ENCODE data around the gene TSHZ1.
"Not testable (repeated sequence)": the region's sequence is repeated elsewhere in the genome, so short reads cannot be mapped to it uniquely, and the experiment has no call there.

TSHZ1 gene

DNA sequence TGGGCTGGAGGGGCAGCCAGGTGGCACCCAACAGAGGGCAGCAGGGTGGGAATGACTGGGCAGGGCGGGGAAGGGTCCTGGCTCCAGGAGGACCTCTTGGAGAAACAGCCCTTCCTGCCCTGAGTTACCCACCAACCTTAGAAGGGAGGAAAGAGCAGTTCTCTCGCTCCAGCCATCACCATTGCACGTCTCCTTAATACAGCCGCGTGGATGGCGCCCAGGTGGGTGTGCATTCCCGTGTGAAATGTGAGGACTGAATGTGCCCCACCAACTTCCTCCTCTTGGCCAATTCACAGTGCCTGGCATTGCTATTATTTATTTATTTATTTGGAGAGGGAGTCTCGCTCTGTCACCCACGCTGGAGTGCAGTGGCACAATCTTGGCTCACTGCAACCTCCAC lies 109.9 kb downstream of the TSHZ1 start:
- no peak for DNase-seq

DNA sequence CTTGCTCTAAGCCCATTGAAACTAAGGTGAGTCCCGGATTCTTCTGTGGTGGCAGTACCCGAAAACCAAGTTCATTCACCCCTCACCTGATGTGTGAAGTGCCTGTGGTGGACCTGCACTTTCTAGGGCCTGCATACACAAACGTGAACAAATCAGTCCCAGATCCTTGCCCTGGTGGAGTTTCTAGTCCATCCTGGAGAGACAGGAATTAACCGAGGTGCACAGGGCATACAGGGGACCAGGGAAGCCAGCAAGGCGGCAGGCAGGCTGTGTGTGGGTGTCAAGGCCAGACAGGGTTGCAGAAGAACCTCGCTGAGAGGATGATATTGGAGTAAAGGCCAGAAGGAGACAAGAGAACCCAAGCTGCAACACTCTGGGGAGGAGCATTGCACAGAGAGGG lies 110.8 kb downstream of the TSHZ1 start:
- no peak for DNase-seq

- DNase-seq: no peak
Measured at GRCh38 chr18:75322206-75322605, 111.6 kb downstream of the TSHZ1 start.

DNA sequence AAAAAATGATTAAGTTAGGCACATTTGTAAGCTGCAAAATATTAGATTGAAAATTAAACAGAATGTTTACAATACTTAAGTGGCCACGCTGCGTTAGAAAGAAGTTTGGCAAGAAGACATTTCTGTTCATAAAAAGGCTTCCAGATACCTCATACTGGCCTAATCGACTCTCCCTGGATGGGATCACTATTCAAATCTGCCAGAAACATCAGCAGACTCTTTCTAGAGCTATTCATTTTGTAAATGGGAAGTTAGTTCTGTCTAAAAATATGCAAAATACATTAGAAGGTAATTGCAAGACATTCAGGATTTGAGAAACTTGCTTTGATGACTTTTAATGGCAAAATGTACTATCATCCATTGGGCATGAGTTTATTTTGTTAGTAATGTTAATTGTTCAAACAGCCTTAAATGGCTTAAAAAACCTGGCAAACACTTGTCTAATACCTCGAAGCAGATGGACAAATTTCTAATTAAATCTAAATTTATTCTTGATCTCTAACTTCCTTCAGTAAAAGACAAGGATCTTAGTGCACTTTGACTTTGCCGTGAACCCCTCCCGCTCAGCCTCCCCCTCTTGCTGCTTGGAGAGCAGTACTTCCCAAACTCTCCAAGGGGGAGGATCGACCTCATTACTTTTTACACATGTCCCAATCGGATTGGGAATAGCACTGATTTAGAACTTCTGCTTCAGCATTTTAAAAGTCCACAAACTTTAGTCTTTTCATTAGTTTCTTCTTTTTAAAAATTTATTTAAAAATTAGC lies 113.4 kb downstream of the TSHZ1 start:
- DNase-seq: no peak

- DNase-seq: no peak
Measured at GRCh38 chr18:75324686-75325257, 114.2 kb downstream of the TSHZ1 start.

DNA sequence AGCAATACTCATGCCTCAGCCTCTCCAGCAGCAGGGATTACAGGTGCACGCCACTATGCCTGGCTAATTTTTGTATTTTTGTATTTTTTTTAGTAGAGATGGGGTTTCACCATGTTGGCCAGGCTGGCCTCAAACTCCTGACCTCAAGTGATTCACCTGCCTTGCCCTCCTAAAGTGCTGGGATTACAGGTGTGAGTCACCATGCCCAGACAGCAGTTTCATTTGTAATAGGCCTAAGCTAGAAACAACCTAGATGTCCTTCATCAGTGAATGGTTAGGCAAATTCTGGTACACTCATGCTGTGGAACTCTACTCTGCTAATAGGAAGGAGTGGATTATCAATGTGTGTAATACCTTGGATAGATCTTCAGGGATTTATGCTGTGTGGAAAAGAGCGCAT lies 119.2 kb downstream of the TSHZ1 start:
- not testable (repeated sequence) for DNase-seq

DNA sequence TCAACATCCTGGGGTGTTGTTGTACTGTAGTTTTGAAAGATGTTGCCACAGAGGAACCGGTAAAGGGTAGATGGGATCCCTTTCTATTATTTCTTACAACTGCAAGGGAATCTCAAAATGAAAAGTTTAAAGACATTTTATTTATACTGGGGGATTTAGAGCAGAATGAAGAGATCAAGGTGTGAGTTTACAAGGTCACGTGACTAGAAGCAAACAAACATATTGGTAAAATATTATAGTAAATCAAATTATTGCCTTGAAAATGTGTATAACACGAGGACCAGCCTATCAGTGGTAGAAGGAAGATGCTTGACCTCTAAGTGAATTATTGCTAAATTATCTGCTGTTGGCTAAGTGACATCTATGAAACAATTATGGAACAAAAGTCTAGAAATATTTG lies 119.7 kb downstream of the TSHZ1 start:
- DNase-seq: no peak

DNA sequence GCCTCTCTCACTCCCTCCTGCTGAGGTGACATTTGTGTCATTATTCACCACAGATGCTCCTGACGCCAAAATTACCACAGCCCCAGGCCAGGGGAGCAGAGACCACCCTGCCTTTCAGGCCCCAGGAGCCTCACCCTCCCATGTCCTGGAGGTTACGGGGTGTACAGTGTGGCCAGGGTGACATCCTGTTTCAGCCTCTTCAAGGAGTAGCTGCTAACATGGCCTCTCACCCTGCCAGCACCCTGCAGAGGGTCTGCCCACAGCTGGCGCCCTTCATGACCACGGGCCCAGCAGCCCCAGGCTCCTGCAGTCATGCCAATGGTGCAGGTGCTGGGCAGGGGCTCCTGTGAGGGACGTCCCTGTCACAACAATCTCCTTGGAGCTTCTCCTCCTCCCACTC lies 124.3 kb downstream of the TSHZ1 start:
- no peak for DNase-seq

GRCh38 chr18:75335511-75335910 lies 124.9 kb downstream of the TSHZ1 start:
- no peak for DNase-seq

- no peak for DNase-seq
Measured at GRCh38 chr18:75336767-75337166, 126.2 kb downstream of the TSHZ1 start.

GRCh38 chr18:75337348-75337747 lies 126.8 kb downstream of the TSHZ1 start:
- DNase-seq: no peak

DNA sequence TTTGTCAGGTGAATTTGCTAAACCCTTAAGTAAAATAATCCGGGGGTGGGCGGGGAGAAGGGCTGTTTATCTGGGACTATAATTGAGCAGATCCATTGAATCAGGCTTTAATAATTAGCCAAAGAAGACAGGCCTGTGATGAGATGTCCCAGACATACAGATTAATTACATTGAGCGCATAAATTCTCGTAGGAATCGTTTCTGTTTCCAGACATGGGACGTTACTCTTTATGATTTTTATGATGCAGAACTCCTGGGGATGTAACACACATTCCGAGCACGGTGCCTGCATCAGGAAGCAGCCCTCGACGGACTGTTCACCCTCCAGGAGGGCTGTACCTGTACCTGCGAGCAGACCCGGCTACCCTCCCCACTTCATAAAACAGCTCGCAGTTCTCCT lies 128.0 kb downstream of the TSHZ1 start:
- no peak for DNase-seq
